GM23248 (cell line): ENCODE data around the gene RARS2.

Experiments
- EZH2 ChIP-seq: fragments of 200-600 bp; sonication (generic); IDR thresholded peaks from 2 replicates; pipeline ENCODE4 v1.6.1; 2018; ENCODE audit warnings: antibody characterized with exemption, mild to moderate bottlenecking; ENCODE audit not compliant: insufficient read depth, poor library complexity, severe bottlenecking
- EZH2phosphoT487 ChIP-seq: fragments of 200-600 bp; sonication (generic); IDR thresholded peaks from 2 replicates; pipeline ENCODE4 v1.6.1; 2018; ENCODE audit warnings: antibody characterized with exemption, moderate library complexity, mild to moderate bottlenecking, low read depth; ENCODE audit not compliant: insufficient read depth

GRCh38 chr6:87514831-87515230 lies 75.0 kb downstream of the RARS2 start:
- TF ChIP-seq EZH2 (no peak), EZH2phosphoT487 (no peak)
